ENCODE results near the gene CDC42BPA.

- TF ChIP-seq CTCF (IDR thresholded peaks at IDR 0.05) (no peak), POLR2A (IDR thresholded peaks at IDR 0.05) (no peak)
Observed at GRCh38 chr1:227228201-227228600, 90.1 kb downstream of the CDC42BPA start.

Data from lower leg skin (tissue), 3 donors.